ENCODE data around the gene NOS1AP.

NOS1AP gene

GRCh38 chr1:162367772-162368171, 298.3 kb downstream of the NOS1AP start:
- DNase-seq (ENCODE audit: low spot score), result no peak

GRCh38 chr1:162368451-162368850, 299.0 kb downstream of the NOS1AP start:
- no peak for DNase-seq (ENCODE audit: low spot score)

- DNase-seq (ENCODE audit: low spot score), result no peak
Observed at GRCh38 chr1:162369571-162369970, 300.1 kb downstream of the NOS1AP start.

GRCh38 chr1:162370161-162370560, 300.7 kb downstream of the NOS1AP start:
- no peak for DNase-seq (ENCODE audit: low spot score)

GRCh38 chr1:162370721-162371120, 301.2 kb downstream of the NOS1AP start:
- DNase-seq (ENCODE audit: low spot score), result no peak

- no peak for DNase-seq (ENCODE audit: low spot score)
Observed at GRCh38 chr1:162371611-162372010, 302.1 kb downstream of the NOS1AP start.

GRCh38 chr1:162372159-162373071, 302.9 kb downstream of the NOS1AP start:
- DNase-seq (ENCODE audit: low spot score), result no peak

- no peak for DNase-seq (ENCODE audit: low spot score)
Observed at GRCh38 chr1:162373072-162373427, 303.6 kb downstream of the NOS1AP start.

GRCh38 chr1:162373541-162374260, 304.2 kb downstream of the NOS1AP start:
- no peak for DNase-seq (ENCODE audit: low spot score)

GRCh38 chr1:162374406-162374805, 304.9 kb downstream of the NOS1AP start:
- DNase-seq (ENCODE audit: low spot score), result no peak

GRCh38 chr1:162375463-162375862, 306.0 kb downstream of the NOS1AP start:
- DNase-seq (ENCODE audit: low spot score), result no peak

GRCh38 chr1:162376691-162377090, 307.2 kb downstream of the NOS1AP start, which contains the start of gene SPATA46:
Gene SPATA46, minus strand, starts transcription at chr1:162376854. Its CDS starts 64 bp downstream, at chr1:162376790.
- DNase-seq (ENCODE audit: low spot score), result no peak

- DNase-seq (ENCODE audit: low spot score), result no peak
Observed at GRCh38 chr1:162380061-162380846, 310.8 kb downstream of the NOS1AP start.

- DNase-seq (ENCODE audit: low spot score), result no peak
Observed at GRCh38 chr1:162381383-162381782, 311.9 kb downstream of the NOS1AP start, which contains the start of gene C1orf226. Gene C1orf226, plus strand, starts transcription at chr1:162381728. Its CDS starts 174 bp downstream, at chr1:162381902.

GRCh38 chr1:162381941-162382750, 312.7 kb downstream of the NOS1AP start:
- DNase-seq (ENCODE audit: low spot score), result no peak

- DNase-seq (ENCODE audit: low spot score), result no peak
Observed at GRCh38 chr1:162383091-162383490, 313.6 kb downstream of the NOS1AP start.

GRCh38 chr1:162383516-162383915, 314.0 kb downstream of the NOS1AP start:
- no peak for DNase-seq (ENCODE audit: low spot score)

GRCh38 chr1:162384116-162384515, 314.6 kb downstream of the NOS1AP start:
- no peak for DNase-seq (ENCODE audit: low spot score)

GRCh38 chr1:162384601-162385279, 315.2 kb downstream of the NOS1AP start:
- no peak for DNase-seq (ENCODE audit: low spot score)

GRCh38 chr1:162385280-162385623, 315.8 kb downstream of the NOS1AP start:
- DNase-seq (ENCODE audit: low spot score), result no peak

GRCh38 chr1:162385702-162386101, 316.2 kb downstream of the NOS1AP start:
- DNase-seq (ENCODE audit: low spot score), result no peak
